ENCODE results near the gene CSF1R.

Gene CSF1R

DNA sequence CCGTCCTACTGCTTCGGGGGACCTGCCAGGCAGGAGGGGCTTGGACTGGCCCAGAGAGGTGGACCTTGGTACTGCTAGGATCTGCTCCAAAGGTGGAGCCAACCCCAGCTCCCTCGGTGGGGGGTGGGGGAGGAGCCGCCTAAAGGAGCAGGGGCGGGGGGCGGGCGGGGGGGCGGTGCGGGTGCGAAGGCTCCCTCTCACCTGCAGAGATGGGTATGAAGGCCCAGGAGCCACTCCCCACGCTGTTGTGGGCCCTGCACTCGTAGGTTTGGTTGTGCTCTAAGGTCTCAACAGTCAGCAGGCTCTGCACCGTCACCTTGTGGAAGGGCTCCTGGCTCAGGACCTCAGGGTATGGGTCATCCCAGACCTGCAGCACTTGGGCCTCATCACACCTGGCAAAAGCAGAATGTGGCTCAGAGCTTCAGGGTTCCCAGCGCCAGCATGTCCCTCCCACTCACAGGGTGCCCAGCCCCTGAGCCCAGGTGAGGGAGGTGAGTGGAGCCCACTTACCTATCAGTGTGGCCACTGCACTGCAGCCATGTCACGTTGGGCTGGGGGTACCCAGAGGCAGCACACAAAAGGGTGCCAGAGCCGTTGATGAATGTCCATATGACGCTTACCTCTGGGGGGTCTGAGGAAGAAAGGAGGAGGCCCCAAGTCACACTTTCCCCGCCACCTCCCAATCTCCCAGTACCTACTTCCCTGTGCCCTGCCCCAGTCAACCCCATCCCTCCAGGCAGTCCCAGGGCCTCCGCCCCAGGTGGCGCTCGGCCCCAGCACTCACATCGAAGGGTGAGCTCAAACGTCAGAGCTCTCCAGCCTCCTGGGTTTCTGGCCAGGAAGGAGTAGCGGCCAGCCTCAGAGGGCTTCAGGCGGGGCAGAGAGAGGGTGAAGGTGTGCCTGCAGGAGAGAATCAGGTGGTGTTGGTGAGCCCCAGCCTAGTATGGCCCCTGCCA lies 16.4 kb downstream of the CSF1R start:
- H3K27ac ChIP-seq (ENCODE audit: low read depth, low read length) = no peak overlapping the region
- no peak overlapping the region for H3K4me3 ChIP-seq (ENCODE audit: low read length)
- no peak overlapping the region for H3K9ac ChIP-seq (ENCODE audit: low read length)
- no peaks in the 10 kb centered on the region for H3K4me1 ChIP-seq (ENCODE audit: control insufficient read depth, insufficient read depth, low read length)
- H3K27me3 ChIP-seq (ENCODE audit: control insufficient read depth, insufficient read depth, low read length) = no peaks in the 10 kb centered on the region
- no peaks in the 10 kb centered on the region for H3K36me3 ChIP-seq (ENCODE audit: control insufficient read depth, insufficient read depth, low read length)

- no peak overlapping the region for H3K27ac ChIP-seq (ENCODE audit: low read depth, low read length)
- H3K27me3 ChIP-seq (ENCODE audit: control insufficient read depth, insufficient read depth, low read length) = no peaks in the 10 kb centered on the region
- no peaks in the 10 kb centered on the region for H3K36me3 ChIP-seq (ENCODE audit: control insufficient read depth, insufficient read depth, low read length)
- no peak overlapping the region for H3K9ac ChIP-seq (ENCODE audit: low read length)
- no peak overlapping the region for H3K4me3 ChIP-seq (ENCODE audit: low read length)
- H3K4me1 ChIP-seq (ENCODE audit: control insufficient read depth, insufficient read depth, low read length) = no peaks in the 10 kb centered on the region
Measured at GRCh38 chr5:150068961-150069645, 17.3 kb downstream of the CSF1R start.

DNA sequence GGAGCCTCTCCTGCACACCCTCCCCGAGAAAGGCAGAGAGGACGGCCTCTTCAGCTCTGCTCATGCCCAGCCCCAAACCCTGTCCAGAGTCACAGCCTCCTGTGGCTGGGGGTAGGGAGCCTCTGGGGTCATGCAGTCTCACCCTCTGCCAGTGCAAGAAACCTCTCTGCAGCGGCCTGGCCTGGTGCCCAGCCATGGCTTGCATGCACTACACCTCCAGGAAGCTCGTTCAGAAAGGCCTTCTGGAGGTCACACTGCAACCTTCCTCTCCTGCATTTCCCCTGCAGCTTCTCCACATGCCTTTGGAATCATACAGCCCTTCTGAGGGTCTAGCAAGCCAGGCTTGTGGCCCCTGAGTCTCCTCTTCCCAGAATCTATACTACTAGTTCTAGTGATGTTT lies 17.9 kb downstream of the CSF1R start:
- Histone ChIP-seq H3K4me1 (ENCODE audit: control insufficient read depth, insufficient read depth, low read length) (no peaks in the 10 kb centered on the region), H3K27me3 (ENCODE audit: control insufficient read depth, insufficient read depth, low read length) (no peaks in the 10 kb centered on the region), H3K4me3 (ENCODE audit: low read length) (no peak overlapping the region), H3K9ac (ENCODE audit: low read length) (no peak overlapping the region), H3K27ac (ENCODE audit: low read depth, low read length) (no peak overlapping the region), H3K36me3 (ENCODE audit: control insufficient read depth, insufficient read depth, low read length) (no peaks in the 10 kb centered on the region)

GRCh38 chr5:150068071-150068470 lies 18.3 kb downstream of the CSF1R start:
- Histone ChIP-seq H3K4me3 (ENCODE audit: low read length) (no peak overlapping the region), H3K27me3 (ENCODE audit: control insufficient read depth, insufficient read depth, low read length) (no peaks in the 10 kb centered on the region), H3K4me1 (ENCODE audit: control insufficient read depth, insufficient read depth, low read length) (no peaks in the 10 kb centered on the region), H3K36me3 (ENCODE audit: control insufficient read depth, insufficient read depth, low read length) (no peaks in the 10 kb centered on the region), H3K27ac (ENCODE audit: low read depth, low read length) (no peak overlapping the region), H3K9ac (ENCODE audit: low read length) (no peak overlapping the region)

DNA sequence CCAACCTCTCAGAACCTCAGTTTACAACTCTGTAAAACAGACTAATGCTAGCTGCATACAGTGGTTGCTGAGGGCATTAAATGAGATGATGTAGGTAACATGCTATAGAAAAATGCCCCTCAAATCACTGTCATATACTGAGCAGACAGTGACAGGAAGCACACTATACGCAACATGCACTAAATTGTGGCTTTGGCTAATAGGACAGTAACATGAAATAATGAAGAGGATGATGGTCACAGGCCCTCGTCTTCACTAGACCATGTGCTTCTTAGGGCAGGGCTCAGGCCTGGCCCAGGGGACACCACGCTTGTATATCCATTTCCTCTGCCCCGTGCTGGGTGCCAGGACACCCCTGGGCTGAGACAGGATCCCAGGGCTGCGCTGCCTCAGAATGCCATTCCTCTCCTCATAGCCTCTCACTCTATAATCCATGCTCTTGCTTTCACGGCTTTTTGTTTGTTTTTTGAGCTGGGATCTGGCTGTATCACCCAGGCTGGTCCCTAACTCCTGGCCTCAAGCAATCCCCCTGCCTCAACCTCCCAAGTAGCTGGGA lies 18.9 kb downstream of the CSF1R start:
- no peak overlapping the region for H3K4me3 ChIP-seq (ENCODE audit: low read length)
- no peak overlapping the region for H3K27ac ChIP-seq (ENCODE audit: low read depth, low read length)
- no peaks in the 10 kb centered on the region for H3K4me1 ChIP-seq (ENCODE audit: control insufficient read depth, insufficient read depth, low read length)
- no peaks in the 10 kb centered on the region for H3K27me3 ChIP-seq (ENCODE audit: control insufficient read depth, insufficient read depth, low read length)
- no peak overlapping the region for H3K9ac ChIP-seq (ENCODE audit: low read length)
- H3K36me3 ChIP-seq (ENCODE audit: control insufficient read depth, insufficient read depth, low read length) = no peaks in the 10 kb centered on the region

GRCh38 chr5:150066901-150067396 lies 19.4 kb downstream of the CSF1R start:
- Histone ChIP-seq H3K36me3 (ENCODE audit: control insufficient read depth, insufficient read depth, low read length) (no peaks in the 10 kb centered on the region), H3K4me3 (ENCODE audit: low read length) (no peak overlapping the region), H3K27ac (ENCODE audit: low read depth, low read length) (no peak overlapping the region), H3K27me3 (ENCODE audit: control insufficient read depth, insufficient read depth, low read length) (no peaks in the 10 kb centered on the region), H3K9ac (ENCODE audit: low read length) (no peak overlapping the region), H3K4me1 (ENCODE audit: control insufficient read depth, insufficient read depth, low read length) (no peaks in the 10 kb centered on the region)

DNA sequence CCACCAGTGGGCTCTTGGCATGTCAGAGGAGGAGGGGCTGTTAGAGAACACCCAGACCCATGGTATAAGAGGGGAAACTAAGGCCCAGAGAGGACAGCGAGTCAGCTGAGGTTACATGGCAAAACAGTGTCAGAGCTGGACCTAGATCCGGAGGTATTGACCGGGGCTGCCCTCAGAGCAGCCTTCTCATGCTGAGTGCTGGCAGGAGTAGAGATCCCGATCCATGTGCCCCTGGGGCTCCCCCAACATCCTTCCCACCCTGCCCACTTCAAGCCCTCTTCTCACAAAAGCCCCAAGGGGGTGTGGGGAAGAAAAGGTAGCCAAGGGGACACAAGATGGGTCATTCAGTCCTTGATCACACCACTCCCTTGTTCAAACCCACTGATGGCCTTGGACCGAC lies 19.9 kb downstream of the CSF1R start:
- H3K4me3 ChIP-seq (ENCODE audit: low read length) = no peak overlapping the region
- no peaks in the 10 kb centered on the region for H3K27me3 ChIP-seq (ENCODE audit: control insufficient read depth, insufficient read depth, low read length)
- no peak overlapping the region for H3K9ac ChIP-seq (ENCODE audit: low read length)
- H3K27ac ChIP-seq (ENCODE audit: low read depth, low read length) = peak overlapping the region; percentile 20
- no peaks in the 10 kb centered on the region for H3K36me3 ChIP-seq (ENCODE audit: control insufficient read depth, insufficient read depth, low read length)
- H3K4me1 ChIP-seq (ENCODE audit: control insufficient read depth, insufficient read depth, low read length) = no peaks in the 10 kb centered on the region

DNA sequence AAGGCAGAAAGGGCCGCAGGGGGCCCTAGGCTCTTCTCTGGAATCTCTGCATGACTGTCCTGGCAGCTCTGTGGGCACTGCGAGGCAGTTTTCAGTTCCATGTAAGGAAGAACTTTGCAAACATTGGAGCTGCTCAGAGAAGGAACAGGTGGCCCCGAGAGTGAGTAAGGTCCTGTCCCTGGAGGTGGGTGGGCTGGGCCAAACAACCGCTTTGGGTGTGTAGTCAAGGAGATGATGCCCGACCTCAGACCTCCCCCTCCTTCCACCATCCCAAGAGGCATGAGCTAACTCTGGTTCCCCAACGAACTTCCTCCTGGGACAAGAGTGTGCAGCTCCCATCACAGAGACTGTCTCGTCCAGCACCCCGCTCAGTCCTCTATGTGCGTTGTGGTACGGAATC lies 20.5 kb downstream of the CSF1R start:
- no peak overlapping the region for H3K4me3 ChIP-seq (ENCODE audit: low read length)
- no peak overlapping the region for H3K27ac ChIP-seq (ENCODE audit: low read depth, low read length)
- H3K36me3 ChIP-seq (ENCODE audit: control insufficient read depth, insufficient read depth, low read length) = no peaks in the 10 kb centered on the region
- H3K9ac ChIP-seq (ENCODE audit: low read length) = no peak overlapping the region
- H3K4me1 ChIP-seq (ENCODE audit: control insufficient read depth, insufficient read depth, low read length) = no peaks in the 10 kb centered on the region
- no peaks in the 10 kb centered on the region for H3K27me3 ChIP-seq (ENCODE audit: control insufficient read depth, insufficient read depth, low read length)

- Histone ChIP-seq H3K4me1 (ENCODE audit: control insufficient read depth, insufficient read depth, low read length) (no peaks in the 10 kb centered on the region), H3K27ac (ENCODE audit: low read depth, low read length) (no peak overlapping the region)
Measured at GRCh38 chr5:150065346-150065745, 21.0 kb downstream of the CSF1R start.

DNA sequence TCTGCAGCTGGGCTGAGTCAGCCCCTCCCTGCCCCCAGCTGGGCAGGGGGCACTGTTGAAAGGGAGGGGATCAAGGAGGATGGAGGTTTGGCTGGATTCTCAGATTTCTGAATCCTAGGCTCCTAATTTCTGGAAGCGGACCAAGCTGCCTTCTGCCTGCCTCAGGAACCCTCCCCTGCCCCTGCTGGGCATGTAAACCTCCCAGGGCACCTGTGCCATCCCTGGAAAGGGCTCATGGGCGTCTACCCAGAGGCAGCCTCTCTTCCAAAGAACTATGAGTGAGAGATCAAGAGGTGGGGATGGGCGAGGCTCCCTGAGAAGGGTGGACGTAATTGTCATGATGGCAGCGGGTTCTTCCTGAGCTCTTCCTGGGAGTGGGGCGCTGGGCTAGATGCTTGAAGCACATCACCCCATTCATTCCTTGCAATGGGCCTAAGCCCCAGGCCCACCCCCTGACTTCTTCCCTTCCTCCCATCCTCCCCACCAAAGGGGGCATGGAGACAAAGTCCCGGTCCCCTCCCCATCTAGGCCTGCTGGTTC lies 21.6 kb downstream of the CSF1R start:
- Histone ChIP-seq H3K9ac (ENCODE audit: low read length) (no peak overlapping the region), H3K36me3 (ENCODE audit: control insufficient read depth, insufficient read depth, low read length) (no peaks in the 10 kb centered on the region), H3K4me1 (ENCODE audit: control insufficient read depth, insufficient read depth, low read length) (no peaks in the 10 kb centered on the region), H3K27ac (ENCODE audit: low read depth, low read length) (no peak overlapping the region), H3K4me3 (ENCODE audit: low read length) (no peak overlapping the region), H3K27me3 (ENCODE audit: control insufficient read depth, insufficient read depth, low read length) (no peaks in the 10 kb centered on the region)

More at GRCh38 chr5:150065346-150065745, 21.0 kb downstream of the CSF1R start:
- Histone ChIP-seq H3K4me3 (ENCODE audit: low read length) (no peak overlapping the region), H3K27me3 (ENCODE audit: control insufficient read depth, insufficient read depth, low read length) (no peaks in the 10 kb centered on the region), H3K9ac (ENCODE audit: low read length) (no peak overlapping the region), H3K36me3 (ENCODE audit: control insufficient read depth, insufficient read depth, low read length) (no peaks in the 10 kb centered on the region)

GRCh38 chr5:150063638-150064037 lies 22.7 kb downstream of the CSF1R start:
- H3K4me1 ChIP-seq (ENCODE audit: control insufficient read depth, insufficient read depth, low read length) = no peaks in the 10 kb centered on the region
- no peak overlapping the region for H3K4me3 ChIP-seq (ENCODE audit: low read length)
- H3K9ac ChIP-seq (ENCODE audit: low read length) = no peak overlapping the region
- H3K36me3 ChIP-seq (ENCODE audit: control insufficient read depth, insufficient read depth, low read length) = no peaks in the 10 kb centered on the region
- H3K27ac ChIP-seq (ENCODE audit: low read depth, low read length) = no peak overlapping the region
- H3K27me3 ChIP-seq (ENCODE audit: control insufficient read depth, insufficient read depth, low read length) = no peaks in the 10 kb centered on the region

- Histone ChIP-seq H3K9ac (ENCODE audit: low read length) (no peak overlapping the region), H3K27me3 (ENCODE audit: control insufficient read depth, insufficient read depth, low read length) (no peaks in the 10 kb centered on the region), H3K27ac (ENCODE audit: low read depth, low read length) (no peak overlapping the region), H3K4me1 (ENCODE audit: control insufficient read depth, insufficient read depth, low read length) (no peaks in the 10 kb centered on the region), H3K36me3 (ENCODE audit: control insufficient read depth, insufficient read depth, low read length) (no peaks in the 10 kb centered on the region), H3K4me3 (ENCODE audit: low read length) (no peak overlapping the region)
Measured at GRCh38 chr5:150062216-150062922, 24.0 kb downstream of the CSF1R start.

Measured in rectal smooth muscle tissue (tissue), 1 donor.